WTC11 (cell line): ENCODE data around the gene CFAP126. TPM values are rescaled to one million over a fixed set of nuclear protein-coding genes. Genes with fewer than 3 reads are reported as not detected.

Experiments
- ATAC-seq: fragments of 200-7000 bp; cut with Tn5 transposase; 2 replicates; pipeline ENCODE4 v1.10.0; 2021; ENCODE audit warnings: mild to moderate bottlenecking, moderate library complexity
- CTCF ChIA-PET: fragments of 300-600 bp; sonication (Branson Sonifier 250); formaldehyde crosslinking; loops from one replicate; lab custom pipeline; 2021; ENCODE audit warnings: antibody characterized with exemption; lab: Charles Lee
- POLR2A ChIA-PET: fragments of 350-600 bp; sonication (Branson Sonifier 250); formaldehyde crosslinking; loops from one replicate; lab custom pipeline; 2021; ENCODE audit warnings: antibody characterized with exemption; lab: Charles Lee
- DNase-seq: peaks from one replicate; pipeline ENCODE4 v3.0.0; 2021; ENCODE audit warnings: low spot score
- H3K27ac Mint-ChIP-seq: 2 replicates; pipeline ENCODE4 v1.8.0; 2021; ENCODE audit warnings: mixed read lengths
- H3K27me3 Mint-ChIP-seq: 2 replicates; pipeline ENCODE4 v1.8.0; 2021; ENCODE audit warnings: low read depth, mild to moderate bottlenecking, moderate library complexity, mixed read lengths
- H3K36me3 Mint-ChIP-seq: 2 replicates; pipeline ENCODE4 v1.8.0; 2021; ENCODE audit warnings: mixed read lengths
- H3K4me1 Mint-ChIP-seq: 2 replicates; pipeline ENCODE4 v1.8.0; 2022; ENCODE audit warnings: mixed read lengths
- H3K4me3 Mint-ChIP-seq: 2 replicates; pipeline ENCODE4 v1.8.0; 2021; ENCODE audit warnings: mild to moderate bottlenecking, moderate library complexity, mixed read lengths
- H3K9me3 Mint-ChIP-seq: 2 replicates; pipeline ENCODE4 v1.8.0; 2021; ENCODE audit warnings: mixed read lengths
- ATF3 ChIP-seq: sonication (generic); formaldehyde crosslinking; conservative IDR thresholded peaks from 2 replicates; pipeline ENCODE4 v1.8.1; 2022; ENCODE audit warnings: mild to moderate bottlenecking, missing genetic modification reagents
- CBFB ChIP-seq: sonication (generic); formaldehyde crosslinking; IDR thresholded peaks from 2 replicates; pipeline ENCODE4 v1.8.1; 2022; ENCODE audit warnings: mild to moderate bottlenecking, low read depth, missing genetic modification reagents
- CREM ChIP-seq: sonication (generic); formaldehyde crosslinking; IDR thresholded peaks from 2 replicates; pipeline ENCODE4 v1.8.1; 2022; ENCODE audit warnings: mild to moderate bottlenecking, missing genetic modification reagents, moderate library complexity
- EMX1 ChIP-seq: fragments of 250-450 bp; sonication (Bioruptor Pico); IDR thresholded peaks from 2 replicates; pipeline ENCODE4 v1.8.0; 2021; ENCODE audit warnings: mild to moderate bottlenecking
- HMGA2 ChIP-seq: fragments of 250-450 bp; sonication (Bioruptor Pico); IDR thresholded peaks from 2 replicates; pipeline ENCODE4 v1.4.0; 2021; ENCODE audit warnings: mild to moderate bottlenecking, moderate library complexity
- KAT7 ChIP-seq: sonication (generic); formaldehyde crosslinking; IDR thresholded peaks from 2 replicates; pipeline ENCODE4 v1.8.1; 2023; ENCODE audit warnings: missing genetic modification reagents, mild to moderate bottlenecking, borderline replicate concordance
- MYBL2 ChIP-seq: sonication (generic); formaldehyde crosslinking; IDR thresholded peaks from 2 replicates; pipeline ENCODE4 v1.8.1; 2023; ENCODE audit warnings: mild to moderate bottlenecking, moderate library complexity, missing genetic modification reagents
- NFE2L1 ChIP-seq: sonication (generic); formaldehyde crosslinking; IDR thresholded peaks from 2 replicates; pipeline ENCODE4 v1.8.1; 2023; ENCODE audit warnings: missing genetic modification reagents
- PRDM15 ChIP-seq: sonication (generic); formaldehyde crosslinking; IDR thresholded peaks from 2 replicates; pipeline ENCODE4 v1.8.0; 2022; ENCODE audit warnings: missing genetic modification reagents
- SOX15 ChIP-seq: fragments of 250-450 bp; sonication (Bioruptor Pico); IDR thresholded peaks from 2 replicates; pipeline ENCODE4 v1.9.0; 2021; ENCODE audit warnings: mild to moderate bottlenecking
- TEAD4 ChIP-seq: sonication (generic); formaldehyde crosslinking; IDR thresholded peaks from 2 replicates; pipeline ENCODE4 v1.8.0; 2022; ENCODE audit warnings: mild to moderate bottlenecking, missing genetic modification reagents
- ZBTB21 ChIP-seq: sonication (generic); formaldehyde crosslinking; IDR thresholded peaks from 2 replicates; pipeline ENCODE4 v1.8.1; 2023; ENCODE audit warnings: mild to moderate bottlenecking, missing genetic modification reagents, borderline replicate concordance
- ZNF281 ChIP-seq: sonication (generic); formaldehyde crosslinking; IDR thresholded peaks from 2 replicates; pipeline ENCODE4 v1.8.0; 2023; ENCODE audit warnings: mild to moderate bottlenecking, missing genetic modification reagents
- ZNF423 ChIP-seq: fragments of 250-450 bp; sonication (Bioruptor Pico); IDR thresholded peaks from 2 replicates; pipeline ENCODE4 v2.1.2; 2022; ENCODE audit warnings: mild to moderate bottlenecking, moderate library complexity
- ZNF671 ChIP-seq: fragments of 250-450 bp; sonication (Bioruptor Pico); IDR thresholded peaks from 2 replicates; pipeline ENCODE4 v1.8.0; 2021; ENCODE audit warnings: mild to moderate bottlenecking
- total RNA-seq: library from RNA; stranded (reverse); gene quantifications from 3 replicates; pipeline ENCODE4 v1.2.3, GENCODE V29; 2021
- TF ChIP-seq, protein P1 (sequence below): fragments of 250-450 bp; sonication (Bioruptor Pico); conservative IDR thresholded peaks from 2 replicates; pipeline ENCODE4 v1.9.0; 2021; ENCODE audit warnings: mild to moderate bottlenecking
- TF ChIP-seq, protein P2 (sequence below): sonication (generic); formaldehyde crosslinking; IDR thresholded peaks from 2 replicates; pipeline ENCODE4 v1.8.1; 2023; ENCODE audit warnings: mild to moderate bottlenecking, missing genetic modification reagents, moderate library complexity
- TF ChIP-seq, protein P3 (sequence below): sonication (generic); formaldehyde crosslinking; IDR thresholded peaks from 2 replicates; pipeline ENCODE4 v1.8.0; 2022; ENCODE audit warnings: mild to moderate bottlenecking, missing genetic modification reagents
- TF ChIP-seq, protein P4 (sequence below): sonication (generic); formaldehyde crosslinking; IDR thresholded peaks from 2 replicates; pipeline ENCODE4 v1.8.1; 2023; ENCODE audit warnings: mild to moderate bottlenecking, moderate library complexity, missing genetic modification reagents

The CFAP126 gene
- total RNA-seq, 1 experiment from 2014 or later, result not detected

DNA sequence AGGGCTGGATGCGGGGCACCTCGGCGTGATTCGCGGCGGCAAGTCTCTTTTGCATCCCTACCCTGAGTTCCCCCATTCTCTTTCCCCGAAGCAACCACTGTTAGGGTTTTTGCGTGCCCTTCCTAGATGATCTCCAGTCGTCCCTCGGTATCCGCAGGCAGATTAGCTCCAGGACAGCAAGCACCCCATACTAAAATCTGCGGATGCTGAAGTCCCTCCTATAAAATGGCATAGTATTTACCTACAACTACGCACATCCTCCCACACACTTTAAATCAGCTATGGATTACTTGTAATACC lies 22.8 kb upstream of the CFAP126 start:
- ChIA-PET POLR2A (interaction anchor here (1.9 kb wide), 1 partner anchor 165 kb away, joined by 7 read pairs; the partner anchor contains the start of gene TOMM40L), CTCF (interaction anchor here (1.3 to 2.9 kb wide), 3 partner anchors 37 to 165 kb away, joined by 6 to 22 read pairs (median 15); partner anchors contain the start of gene TOMM40L)
- H3K36me3 Mint-ChIP-seq, result no peaks in the 10 kb centered on the region
- DNase-seq (no peak), ATAC-seq (no peak)
- H3K4me1 Mint-ChIP-seq, result peaks cover 17% of the 10 kb centered on the region
- H3K4me3 Mint-ChIP-seq, result peak overlapping the region; percentile 92
- TF ChIP-seq, protein P1, sequence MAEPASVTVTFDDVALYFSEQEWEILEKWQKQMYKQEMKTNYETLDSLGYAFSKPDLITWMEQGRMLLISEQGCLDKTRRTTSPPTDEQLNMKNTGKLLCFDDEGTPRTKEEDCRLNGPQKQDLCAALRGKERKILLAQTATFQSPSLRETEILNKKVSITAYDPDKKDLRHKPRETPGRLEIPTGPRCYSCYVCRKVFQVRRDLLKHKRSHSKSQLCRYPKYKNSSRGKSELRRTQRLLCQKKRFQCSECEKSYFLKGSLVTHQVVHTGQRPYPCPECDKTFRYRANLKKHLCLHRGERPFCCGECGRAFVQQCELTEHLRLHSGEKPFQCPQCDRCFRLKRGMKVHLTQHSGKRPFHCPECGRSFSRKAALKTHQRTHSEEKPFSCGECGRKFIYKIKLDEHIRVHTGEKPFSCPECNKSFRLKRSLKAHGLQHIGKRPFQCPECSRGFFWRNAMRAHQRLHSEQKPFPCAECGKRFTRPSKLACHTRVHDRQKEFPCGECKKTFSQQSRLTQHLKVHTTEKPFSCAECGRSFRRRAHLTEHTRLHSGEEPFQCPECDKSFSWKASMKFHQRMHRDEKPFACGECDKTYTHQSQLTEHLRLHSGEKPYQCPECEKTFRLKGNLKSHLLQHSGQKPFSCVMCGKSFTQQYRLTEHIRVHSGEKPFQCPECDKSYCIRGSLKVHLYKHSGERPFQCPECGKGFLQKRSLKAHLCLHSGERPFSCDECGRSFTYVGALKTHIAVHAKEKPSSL (CRISPR knock-in tag), result no peak
- TF ChIP-seq, protein P2, sequence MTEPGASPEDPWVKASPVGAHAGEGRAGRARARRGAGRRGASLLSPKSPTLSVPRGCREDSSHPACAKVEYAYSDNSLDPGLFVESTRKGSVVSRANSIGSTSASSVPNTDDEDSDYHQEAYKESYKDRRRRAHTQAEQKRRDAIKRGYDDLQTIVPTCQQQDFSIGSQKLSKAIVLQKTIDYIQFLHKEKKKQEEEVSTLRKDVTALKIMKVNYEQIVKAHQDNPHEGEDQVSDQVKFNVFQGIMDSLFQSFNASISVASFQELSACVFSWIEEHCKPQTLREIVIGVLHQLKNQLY (CRISPR knock-in tag), result no peak
- no peak for TF ChIP-seq PRDM15 (CRISPR knock-in tag)
- TF ChIP-seq TEAD4, result no peak
- TF ChIP-seq ZNF423 (CRISPR knock-in tag), result no peak
- TF ChIP-seq ZNF281 (CRISPR knock-in tag), result no peak
- H3K9me3 Mint-ChIP-seq, result 0 out of 2 replicates have a peak, but pooled peaks cover 3% of the 10 kb centered on the region
- H3K27ac Mint-ChIP-seq, result no peak overlapping the region; the same call in 1 of the 2 replicates
- peaks cover 15% of the 10 kb centered on the region; the same call in 1 of the 2 replicates for H3K27me3 Mint-ChIP-seq

DNA sequence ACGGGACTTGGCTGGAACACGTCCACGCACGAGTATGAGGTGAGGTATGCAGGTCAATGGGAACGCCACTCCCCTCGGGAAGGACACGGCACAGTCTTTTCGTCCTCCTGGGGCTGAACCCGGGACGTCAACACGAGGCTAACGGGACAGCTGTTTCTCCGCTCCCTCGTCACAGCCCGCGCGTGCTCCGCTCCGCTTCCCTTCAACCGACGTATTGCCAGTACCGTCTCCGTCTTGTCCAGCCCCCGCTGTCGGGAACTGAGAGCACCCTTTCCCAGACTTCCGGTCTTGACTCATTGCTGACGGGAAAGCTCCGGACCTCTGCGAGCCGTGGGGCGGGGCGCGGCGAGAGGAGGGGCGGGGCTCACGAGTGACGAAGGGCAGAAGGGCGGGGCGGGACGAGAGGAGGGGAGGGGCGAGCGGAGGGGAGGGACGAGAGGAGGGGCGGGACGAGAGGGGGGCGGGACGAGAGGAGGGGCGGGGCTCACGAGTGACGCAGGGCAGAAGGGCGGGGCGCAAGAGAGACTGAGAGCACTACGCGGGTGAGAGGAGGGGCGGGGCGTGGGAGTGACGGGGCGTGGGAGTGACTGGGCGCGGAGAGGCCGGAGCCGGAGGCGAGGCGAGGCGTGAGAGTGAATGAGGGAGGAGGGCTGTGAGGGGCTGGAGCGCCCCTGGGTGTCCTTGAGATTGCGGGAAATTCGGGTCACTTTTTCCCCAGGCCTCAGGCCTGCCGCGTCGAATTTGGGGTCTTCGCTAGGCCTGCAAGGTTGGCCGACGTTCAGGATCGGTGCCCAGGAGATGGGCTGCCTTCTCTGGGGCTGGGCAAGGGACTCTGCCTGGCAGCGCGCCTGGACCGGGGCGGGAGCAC lies 22.2 kb upstream of the CFAP126 start:
- peak overlapping the region; percentile 95 for H3K27ac Mint-ChIP-seq
- no peak for TF ChIP-seq ATF3 (CRISPR knock-in tag)
- TF ChIP-seq, protein P3, sequence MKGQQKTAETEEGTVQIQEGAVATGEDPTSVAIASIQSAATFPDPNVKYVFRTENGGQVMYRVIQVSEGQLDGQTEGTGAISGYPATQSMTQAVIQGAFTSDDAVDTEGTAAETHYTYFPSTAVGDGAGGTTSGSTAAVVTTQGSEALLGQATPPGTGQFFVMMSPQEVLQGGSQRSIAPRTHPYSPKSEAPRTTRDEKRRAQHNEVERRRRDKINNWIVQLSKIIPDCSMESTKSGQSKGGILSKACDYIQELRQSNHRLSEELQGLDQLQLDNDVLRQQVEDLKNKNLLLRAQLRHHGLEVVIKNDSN (CRISPR knock-in tag), result no peak
- no peak for TF ChIP-seq EMX1 (CRISPR knock-in tag)
- peak; percentile 81; the same call in 1 of the 2 replicates for TF ChIP-seq ZBTB21 (CRISPR knock-in tag)
- TF ChIP-seq NFE2L1 (CRISPR knock-in tag), result peak; percentile 57; the same call in 1 of the 2 replicates
- TF ChIP-seq CREM (CRISPR knock-in tag), result no peak
- no peak for TF ChIP-seq SOX15 (CRISPR knock-in tag)
- TF ChIP-seq, protein P4, sequence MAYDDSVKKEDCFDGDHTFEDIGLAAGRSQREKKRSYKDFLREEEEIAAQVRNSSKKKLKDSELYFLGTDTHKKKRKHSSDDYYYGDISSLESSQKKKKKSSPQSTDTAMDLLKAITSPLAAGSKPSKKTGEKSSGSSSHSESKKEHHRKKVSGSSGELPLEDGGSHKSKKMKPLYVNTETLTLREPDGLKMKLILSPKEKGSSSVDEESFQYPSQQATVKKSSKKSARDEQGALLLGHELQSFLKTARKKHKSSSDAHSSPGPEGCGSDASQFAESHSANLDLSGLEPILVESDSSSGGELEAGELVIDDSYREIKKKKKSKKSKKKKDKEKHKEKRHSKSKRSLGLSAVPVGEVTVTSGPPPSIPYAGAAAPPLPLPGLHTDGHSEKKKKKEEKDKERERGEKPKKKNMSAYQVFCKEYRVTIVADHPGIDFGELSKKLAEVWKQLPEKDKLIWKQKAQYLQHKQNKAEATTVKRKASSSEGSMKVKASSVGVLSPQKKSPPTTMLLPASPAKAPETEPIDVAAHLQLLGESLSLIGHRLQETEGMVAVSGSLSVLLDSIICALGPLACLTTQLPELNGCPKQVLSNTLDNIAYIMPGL (CRISPR knock-in tag), result peak; percentile 76; the same call in 1 of the 2 replicates
- no peak for TF ChIP-seq ZNF671
- no peak for TF ChIP-seq CBFB
- no peak for TF ChIP-seq KAT7 (CRISPR knock-in tag)
- no peak for TF ChIP-seq HMGA2 (CRISPR knock-in tag)
- TF ChIP-seq MYBL2, result no peak

More for the DNA sequence above, 22.2 kb upstream of the CFAP126 start:
- Mint-ChIP-seq H3K4me3 (peak overlapping the region; percentile 92), H3K9me3 (0 out of 2 replicates have a peak, but pooled peaks cover 3% of the 10 kb centered on the region), H3K27me3 (peaks cover 15% of the 10 kb centered on the region; the same call in 1 of the 2 replicates), H3K36me3 (no peaks in the 10 kb centered on the region), H3K4me1 (peaks cover 17% of the 10 kb centered on the region)
- ChIA-PET CTCF (interaction anchor here (0.6 to 2.9 kb wide), 11 partner anchors 37 to 216 kb away, joined by 3 to 22 read pairs (median 4); partner anchors contain the start of gene TOMM40L), POLR2A (interaction anchor here (0.7 to 1.9 kb wide), 6 partner anchors 10 to 192 kb away, joined by 3 to 7 read pairs (median 4); partner anchors contain the start of genes ADAMTS4, NDUFS2, SDHC and TOMM40L)
- DNase-seq, result peak; percentile 91
- ATAC-seq, result peak; percentile 85
